Esophagus muscularis mucosa (tissue), 4 donors: ENCODE data around the gene CNNM2. TPM values are rescaled to one million over a fixed set of nuclear protein-coding genes. Genes with fewer than 3 reads are reported as not detected.

Source experiments
- DNase-seq: peaks from one replicate; pipeline ENCODE4 v3.0.0-alpha.2; 2017; ENCODE audit errors: extremely low spot score
- H3K27ac ChIP-seq, 4 donors: fragments of 200-600 bp; sonication (generic); replicated peaks in 1 of 4; 1 replicate in 3 of 4; 2 replicates in 1 of 4; pipeline ENCODE4 v1.5.1; 2016 to 2019; ENCODE audit warnings: mild to moderate bottlenecking in 1 of 4
- H3K27me3 ChIP-seq, 4 donors: fragments of 200-600 bp; sonication (generic); one replicate each; pipeline versions ENCODE4 v1.5.1 to v1.6.0; 2016 to 2019
- H3K36me3 ChIP-seq, 4 donors: fragments of 200-600 bp; sonication (generic); one replicate each; pipeline ENCODE4 v1.5.1; 2016 to 2019
- H3K4me1 ChIP-seq, 4 donors: fragments of 200-600 bp; sonication (generic); one replicate each; pipeline ENCODE4 v1.5.1; 2016 to 2019
- H3K4me3 ChIP-seq, 4 donors: fragments of 200-600 bp; sonication (generic); 1 replicate in 2 of 4; 2 replicates in 2 of 4; pipeline ENCODE4 v1.5.1; 2016 to 2019; ENCODE audit warnings: mild to moderate bottlenecking in 4 of 4, moderate library complexity in 1 of 4
- H3K9me3 ChIP-seq, 4 donors: fragments of 200-600 bp; sonication (generic); 1 replicate in 3 of 4; 2 replicates in 1 of 4; pipeline ENCODE4 v1.5.1; 2016 to 2019
- EP300 ChIP-seq: sonication (generic); formaldehyde crosslinking; IDR thresholded peaks from one replicate; pipeline ENCODE4 v1.6.1; 2017; ENCODE audit warnings: antibody characterized with exemption
- POLR2A ChIP-seq: fragments of 450-650 bp; IDR thresholded peaks from one replicate; pipeline ENCODE4 v1.6.1; 2017; ENCODE audit warnings: antibody characterized with exemption, moderate library complexity, mild to moderate bottlenecking, low read depth
- POLR2AphosphoS5 ChIP-seq, 2 donors: sonication (generic); formaldehyde crosslinking; IDR thresholded peaks; one replicate each; pipeline ENCODE4 v1.6.1; 2017; ENCODE audit warnings: antibody characterized with exemption in 2 of 2
- WGBS: methylation state at CpG from one replicate; pipeline ENCODE4 v1.1.5; 2018; 5-methylcytosine and 5-hydroxymethylcytosine counted together
- intact Hi-C: fragments of 100-400 bp; cut with DNase I; formaldehyde crosslinking; loops from one replicate; pipeline ENCODE4 v1.15.1; 2023
- total RNA-seq, 4 donors: library from RNA; depleted of rRNA; stranded (reverse); fragments of >200 nt; gene quantifications; one replicate each; pipeline versions ENCODE4 v1.1.0 to v1.2.1, GENCODE V29; 2016
- TF ChIP-seq, protein P1 (sequence below), 3 experiments: fragments of 200-600 bp in 2 of 3; fragments of 450-650 bp in 1 of 3; sonication (generic) in 2 of 3; IDR thresholded peaks; one replicate each; pipeline ENCODE4 v1.5.1; 2017 to 2019; ENCODE audit warnings: antibody characterized with exemption in 3 of 3, mild to moderate bottlenecking in 2 of 3, moderate library complexity in 1 of 3

The CNNM2 gene
- total RNA-seq, 4 donors from 2014 or later = 4.0 to 9.3 (median 5.4) TPM

DNA sequence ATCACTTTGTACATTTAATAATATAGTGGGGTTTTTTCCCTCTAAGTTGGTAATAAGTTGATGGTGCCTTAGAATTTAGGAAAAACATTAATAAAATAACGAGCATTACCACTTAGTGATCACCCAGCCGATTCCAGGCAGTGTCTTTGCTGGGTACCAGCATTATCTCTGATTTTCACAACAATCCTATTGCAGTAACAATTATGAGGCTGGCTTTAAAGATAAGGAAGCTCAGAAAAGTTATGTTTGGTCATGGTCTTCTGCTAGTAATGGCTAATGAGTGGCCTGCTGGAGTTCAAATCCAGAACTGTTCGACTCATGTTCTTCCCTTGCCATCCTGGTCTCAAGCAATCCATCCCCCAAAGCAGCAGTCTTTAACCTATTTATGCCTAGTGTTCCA is 127.9 kb downstream of the CNNM2 start:
- 90% methylated on average over 3 of the region's 3 CpGs for WGBS
- no peaks in the 10 kb centered on the region for H3K9me3 ChIP-seq
- peaks cover 0 to 6% (median 4%) of the 10 kb centered on the region in 4 donors for H3K36me3 ChIP-seq
- DNase-seq = no peak
- peaks cover 13 to 22% (median 20%) of the 10 kb centered on the region in 4 donors for H3K4me1 ChIP-seq
- TF ChIP-seq POLR2AphosphoS5 (IDR thresholded peaks at IDR 0.05) = no peak
- no peak for TF ChIP-seq EP300
- no peak for TF ChIP-seq POLR2A
- TF ChIP-seq, protein P1, sequence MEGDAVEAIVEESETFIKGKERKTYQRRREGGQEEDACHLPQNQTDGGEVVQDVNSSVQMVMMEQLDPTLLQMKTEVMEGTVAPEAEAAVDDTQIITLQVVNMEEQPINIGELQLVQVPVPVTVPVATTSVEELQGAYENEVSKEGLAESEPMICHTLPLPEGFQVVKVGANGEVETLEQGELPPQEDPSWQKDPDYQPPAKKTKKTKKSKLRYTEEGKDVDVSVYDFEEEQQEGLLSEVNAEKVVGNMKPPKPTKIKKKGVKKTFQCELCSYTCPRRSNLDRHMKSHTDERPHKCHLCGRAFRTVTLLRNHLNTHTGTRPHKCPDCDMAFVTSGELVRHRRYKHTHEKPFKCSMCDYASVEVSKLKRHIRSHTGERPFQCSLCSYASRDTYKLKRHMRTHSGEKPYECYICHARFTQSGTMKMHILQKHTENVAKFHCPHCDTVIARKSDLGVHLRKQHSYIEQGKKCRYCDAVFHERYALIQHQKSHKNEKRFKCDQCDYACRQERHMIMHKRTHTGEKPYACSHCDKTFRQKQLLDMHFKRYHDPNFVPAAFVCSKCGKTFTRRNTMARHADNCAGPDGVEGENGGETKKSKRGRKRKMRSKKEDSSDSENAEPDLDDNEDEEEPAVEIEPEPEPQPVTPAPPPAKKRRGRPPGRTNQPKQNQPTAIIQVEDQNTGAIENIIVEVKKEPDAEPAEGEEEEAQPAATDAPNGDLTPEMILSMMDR (IDR thresholded peaks at IDR 0.05) = no peak
- H3K27me3 ChIP-seq = no peaks in the 10 kb centered on the region
- H3K27ac ChIP-seq = peak overlapping the region in 1 of 4 donors; percentile 71
- no peak overlapping the region for H3K4me3 ChIP-seq
- intact Hi-C loops = no loop called here

DNA sequence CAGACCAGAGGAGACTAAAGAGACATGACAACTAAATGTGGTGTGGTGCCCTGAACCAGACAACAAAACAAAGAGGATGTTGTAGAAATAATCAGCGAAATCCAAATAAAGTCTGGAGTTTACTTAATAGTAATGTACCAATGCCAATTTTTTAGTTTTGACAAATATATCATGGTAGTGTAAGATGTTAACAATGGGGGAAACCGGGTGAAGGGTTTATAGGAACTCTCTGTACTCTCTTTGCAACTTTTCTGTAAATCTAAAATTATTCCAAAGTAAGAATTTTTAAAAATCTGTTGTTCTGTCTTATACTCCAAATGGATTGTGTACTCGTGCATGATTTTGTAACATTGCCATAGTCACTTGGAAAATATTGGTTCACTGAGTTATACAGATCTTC is 129.3 kb downstream of the CNNM2 start:
- TF ChIP-seq EP300 (no peak), POLR2AphosphoS5 (IDR thresholded peaks at IDR 0.05) (no peak), POLR2A (no peak)
- TF ChIP-seq, protein P1 (IDR thresholded peaks at IDR 0.05) = no peak
- intact Hi-C loops = no loop called here
- WGBS = 94% methylated on average over 3 of the region's 3 CpGs

DNA sequence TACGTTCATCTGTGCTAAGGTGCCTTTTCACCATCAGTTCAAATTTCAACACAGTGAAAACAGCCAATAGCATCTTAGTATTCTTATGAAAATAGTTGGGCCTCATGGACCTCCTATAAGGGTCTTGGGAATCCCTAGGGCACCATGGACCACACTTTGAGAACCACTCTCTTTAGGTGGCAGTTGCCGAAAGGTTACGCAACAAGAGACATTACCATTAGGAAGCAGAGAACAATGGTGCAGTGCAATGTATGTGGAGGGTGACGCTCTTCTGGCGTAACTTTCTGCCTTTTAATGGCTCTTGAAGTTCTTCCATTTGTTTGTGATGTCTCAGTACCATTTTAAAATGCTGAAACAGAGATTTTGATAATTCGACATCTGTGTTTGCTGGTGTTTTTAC is 131.1 kb downstream of the CNNM2 start:
- H3K36me3 ChIP-seq = peaks cover 0 to 6% (median 4%) of the 10 kb centered on the region in 4 donors
- peaks cover 15 to 31% (median 26%) of the 10 kb centered on the region in 4 donors for H3K4me1 ChIP-seq
- no peak for TF ChIP-seq POLR2A
- no peak for TF ChIP-seq POLR2AphosphoS5 (IDR thresholded peaks at IDR 0.05)
- TF ChIP-seq, protein P1 (IDR thresholded peaks at IDR 0.05) = no peak
- no peak for TF ChIP-seq EP300
- H3K27ac ChIP-seq = no peak overlapping the region
- intact Hi-C loops = no loop called here
- H3K4me3 ChIP-seq = no peak overlapping the region
- 93% methylated on average over 6 of the region's 6 CpGs for WGBS
- H3K9me3 ChIP-seq = no peaks in the 10 kb centered on the region
- no peak for DNase-seq
- H3K27me3 ChIP-seq = no peaks in the 10 kb centered on the region

More for the DNA sequence above, 129.3 kb downstream of the CNNM2 start:
- Histone ChIP-seq H3K27ac (no peak overlapping the region), H3K36me3 (peaks cover 0 to 6% (median 4%) of the 10 kb centered on the region in 4 donors), H3K4me3 (no peak overlapping the region), H3K9me3 (no peaks in the 10 kb centered on the region), H3K4me1 (peaks cover 13 to 22% (median 20%) of the 10 kb centered on the region in 4 donors), H3K27me3 (no peaks in the 10 kb centered on the region)
- no peak for DNase-seq

DNA sequence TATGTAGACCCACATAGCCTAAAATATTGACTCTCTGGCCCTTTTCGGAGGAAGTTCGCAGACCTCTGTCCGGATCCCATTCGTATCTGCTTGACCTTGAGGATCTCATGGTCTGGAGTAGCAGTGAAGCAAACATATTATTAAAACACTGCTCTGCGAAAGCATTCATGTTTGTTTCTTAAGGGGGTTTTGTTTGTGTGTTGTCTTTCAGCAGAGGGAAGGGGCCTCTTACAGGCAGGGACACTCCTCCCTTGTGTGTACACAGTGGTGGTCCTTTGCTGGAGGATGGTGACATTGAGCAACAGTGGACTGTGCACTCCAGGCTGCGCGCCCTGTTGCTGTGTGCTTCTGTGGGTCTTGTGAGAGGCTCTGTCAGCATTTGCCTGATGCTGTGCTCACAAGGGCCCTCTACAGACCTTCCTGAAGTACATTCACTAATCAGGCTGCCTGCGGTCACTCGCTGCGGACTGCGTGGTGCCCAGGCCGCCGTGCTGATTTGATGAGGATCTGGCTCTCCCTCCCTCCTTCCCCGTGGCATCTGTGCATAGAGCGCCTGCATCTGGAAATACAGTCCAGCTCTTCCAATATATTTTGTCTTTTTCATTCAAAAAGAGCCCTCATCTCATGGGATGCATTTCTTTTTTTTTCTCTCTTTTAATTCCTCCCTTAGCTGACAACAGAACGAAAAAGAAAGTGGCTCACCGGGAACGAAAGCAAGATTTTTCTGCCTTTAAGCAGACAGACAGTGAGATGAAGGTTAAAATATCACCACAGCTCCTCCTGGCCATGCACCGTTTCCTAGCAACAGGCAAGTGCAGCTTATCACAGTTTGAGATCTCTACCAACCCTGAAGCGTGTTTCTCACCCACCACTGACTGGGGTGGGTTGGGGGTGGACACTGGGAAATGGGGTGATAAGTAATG is 135.8 kb downstream of the CNNM2 start:
- DNase-seq = no peak
- intact Hi-C loops = loop anchor here (5.0 kb wide), 1 partner anchor 137 kb away; the partner anchor contains the start of gene CNNM2
- TF ChIP-seq EP300 (no peak), POLR2AphosphoS5 (IDR thresholded peaks at IDR 0.05) (peak in 1 of 2 donors; percentile 49), POLR2A (no peak)
- TF ChIP-seq, protein P1 (IDR thresholded peaks at IDR 0.05) = peak; percentile 10 to 48 (median 34)
- Histone ChIP-seq H3K27ac (peak overlapping the region; percentile 46 to 66 (median 54)), H3K27me3 (no peaks in the 10 kb centered on the region), H3K9me3 (no peaks in the 10 kb centered on the region), H3K4me1 (peaks cover 5 to 16% (median 15%) of the 10 kb centered on the region in 4 donors), H3K36me3 (peaks cover 0 to 14% (median 8%) of the 10 kb centered on the region in 4 donors), H3K4me3 (peak overlapping the region; percentile 40 to 50 (median 44))
- 30% methylated on average over 18 of the region's 20 CpGs for WGBS
